ENCODE measurements around the gene STARD10. TPM values are rescaled to one million over a fixed set of nuclear protein-coding genes. Genes with fewer than 3 reads are reported as not detected.
A peak's percentile ranks its signal among the peaks of the same experiment; 100 is the strongest.
"Not testable (repeated sequence)": the region's sequence is repeated elsewhere in the genome, so short reads cannot be mapped to it uniquely, and the experiment has no call there.

The STARD10 gene
- total and polyA plus RNA-seq, 4 donors = 18.1 to 48.7 (median 36.4) TPM

DNA sequence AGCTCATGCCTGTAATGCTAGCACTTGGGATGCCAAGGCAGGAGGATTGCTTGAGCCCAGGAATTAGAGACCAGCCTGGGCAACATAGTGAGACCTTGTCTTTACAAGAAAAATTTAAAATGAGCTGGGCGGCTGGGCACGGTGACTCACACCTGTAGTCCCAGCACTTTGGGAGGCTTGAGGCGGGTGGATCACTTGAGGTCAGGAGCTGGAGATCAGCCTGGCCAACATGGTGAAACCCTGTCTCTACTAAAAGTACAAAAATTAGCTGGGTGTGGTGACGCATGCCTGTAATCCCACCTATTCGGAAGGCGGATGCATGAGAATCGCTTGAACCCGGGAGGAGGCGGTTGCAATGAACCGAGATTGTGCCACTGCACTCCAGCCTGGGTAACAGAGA, 17.8 kb upstream of the STARD10 start:
- DNase-seq (ENCODE audit: low read depth in 4 of 6, low spot score in 6 of 6); H3K4me3 ChIP-seq (ENCODE audit: low read depth, low read length); H3K27me3 ChIP-seq (ENCODE audit: control insufficient read depth, insufficient read depth, low read length); H3K36me3 ChIP-seq (ENCODE audit: control insufficient read depth, insufficient read depth, low read length); H3K27ac ChIP-seq (ENCODE audit: low read depth, low read length); H3K9me3 ChIP-seq (ENCODE audit: control insufficient read depth, insufficient read depth, low read length): not testable (repeated sequence)
- H3K4me1 ChIP-seq (ENCODE audit: control insufficient read depth, insufficient read depth, low read length) = peaks cover 35% of the 10 kb centered on the region
- WGBS (ENCODE audit: insufficient coverage) = 90% methylated on average over 8 of the region's 10 CpGs

DNA sequence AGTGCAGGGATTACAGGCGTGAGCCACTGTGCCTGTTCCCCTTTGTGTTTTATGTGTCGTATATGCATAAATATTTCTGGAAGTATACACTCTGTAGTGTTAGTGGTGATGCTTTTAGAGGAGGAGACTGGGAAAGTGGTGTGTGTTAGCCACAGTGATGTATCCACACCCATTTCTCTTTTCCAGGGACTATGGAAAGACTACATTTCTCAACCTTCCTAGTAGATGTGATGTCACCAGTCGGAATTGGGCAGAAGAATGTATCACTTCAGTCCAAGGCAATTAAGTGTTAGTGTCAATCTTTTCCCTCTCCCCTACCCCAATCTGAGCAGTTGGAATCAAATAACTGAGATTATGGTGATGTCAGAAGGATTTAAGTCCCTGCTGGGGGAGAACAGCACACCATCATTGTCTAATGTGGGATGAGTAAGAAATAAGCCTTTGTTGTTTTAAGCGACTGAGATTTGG, 14.5 kb upstream of the STARD10 start:
- H3K27me3 ChIP-seq (ENCODE audit: control insufficient read depth, insufficient read depth, low read length) = no peaks in the 10 kb centered on the region
- H3K4me3 ChIP-seq (ENCODE audit: low read depth, low read length) = no peak overlapping the region
- H3K36me3 ChIP-seq (ENCODE audit: control insufficient read depth, insufficient read depth, low read length) = no peaks in the 10 kb centered on the region
- H3K9me3 ChIP-seq (ENCODE audit: control insufficient read depth, insufficient read depth, low read length) = no peaks in the 10 kb centered on the region
- DNase-seq (ENCODE audit: low read depth in 4 of 6, low spot score in 6 of 6) = no peak
- 75% methylated on average over 1 of the region's 4 CpGs for WGBS (ENCODE audit: insufficient coverage)
- H3K27ac ChIP-seq (ENCODE audit: low read depth, low read length) = no peak overlapping the region
- peaks cover 10% of the 10 kb centered on the region for H3K4me1 ChIP-seq (ENCODE audit: control insufficient read depth, insufficient read depth, low read length)

GRCh38 chr11:72807792-72808191, 13.9 kb upstream of the STARD10 start:
- Histone ChIP-seq H3K27ac (ENCODE audit: low read depth, low read length) (no peak overlapping the region), H3K9me3 (ENCODE audit: control insufficient read depth, insufficient read depth, low read length) (no peaks in the 10 kb centered on the region), H3K4me1 (ENCODE audit: control insufficient read depth, insufficient read depth, low read length) (peaks cover 4% of the 10 kb centered on the region), H3K36me3 (ENCODE audit: control insufficient read depth, insufficient read depth, low read length) (no peaks in the 10 kb centered on the region), H3K27me3 (ENCODE audit: control insufficient read depth, insufficient read depth, low read length) (no peaks in the 10 kb centered on the region), H3K4me3 (ENCODE audit: low read depth, low read length) (no peak overlapping the region)
- 94% methylated on average over 2 of the region's 2 CpGs for WGBS (ENCODE audit: insufficient coverage)
- DNase-seq (ENCODE audit: low read depth in 4 of 6, low spot score in 6 of 6) = no peak

DNA sequence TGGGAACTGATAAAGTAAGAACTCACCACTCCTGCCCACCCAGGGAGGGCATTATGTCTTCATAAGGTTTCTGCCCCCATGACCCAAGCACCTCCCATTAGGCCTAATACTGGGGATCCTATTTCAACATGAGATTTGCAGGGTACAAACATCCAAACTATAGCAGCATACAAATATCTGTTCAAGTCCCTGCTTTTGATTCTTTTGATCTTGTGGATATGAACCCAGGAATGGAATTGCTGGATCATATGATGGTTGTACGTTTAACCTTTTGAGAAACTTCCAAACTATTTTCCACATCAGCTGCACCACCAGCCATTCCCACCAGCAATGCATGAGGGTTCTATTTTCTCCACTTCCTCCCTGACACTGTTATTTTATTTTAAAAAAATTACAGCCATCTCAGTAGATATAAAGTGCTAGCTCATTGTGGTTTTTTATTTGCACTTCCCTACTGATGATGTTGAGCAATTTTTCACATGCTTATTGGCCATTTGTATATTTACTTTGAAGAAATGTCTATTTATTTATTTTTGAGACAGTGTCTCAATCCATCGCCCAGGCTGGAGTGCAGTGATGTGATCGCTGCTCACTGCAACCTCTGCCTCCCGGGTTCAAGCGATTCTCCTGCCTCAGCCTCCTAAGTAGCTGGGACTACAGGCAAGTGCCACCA, 13.3 kb upstream of the STARD10 start:
- H3K36me3 ChIP-seq (ENCODE audit: control insufficient read depth, insufficient read depth, low read length) = no peaks in the 10 kb centered on the region
- no peaks in the 10 kb centered on the region for H3K27me3 ChIP-seq (ENCODE audit: control insufficient read depth, insufficient read depth, low read length)
- WGBS (ENCODE audit: insufficient coverage) = 100% methylated on average over 1 of the region's 5 CpGs
- H3K4me1 ChIP-seq (ENCODE audit: control insufficient read depth, insufficient read depth, low read length) = no peaks in the 10 kb centered on the region
- H3K9me3 ChIP-seq (ENCODE audit: control insufficient read depth, insufficient read depth, low read length) = no peaks in the 10 kb centered on the region
- H3K27ac ChIP-seq (ENCODE audit: low read depth, low read length) = no peak overlapping the region
- H3K4me3 ChIP-seq (ENCODE audit: low read depth, low read length) = no peak overlapping the region
- no peak for DNase-seq (ENCODE audit: low read depth in 4 of 6, low spot score in 6 of 6)

GRCh38 chr11:72806378-72806777, 12.5 kb upstream of the STARD10 start:
- DNase-seq (ENCODE audit: low read depth in 4 of 6, low spot score in 6 of 6); H3K9me3 ChIP-seq (ENCODE audit: control insufficient read depth, insufficient read depth, low read length); H3K27ac ChIP-seq (ENCODE audit: low read depth, low read length); H3K4me1 ChIP-seq (ENCODE audit: control insufficient read depth, insufficient read depth, low read length); H3K36me3 ChIP-seq (ENCODE audit: control insufficient read depth, insufficient read depth, low read length); H3K4me3 ChIP-seq (ENCODE audit: low read depth, low read length); H3K27me3 ChIP-seq (ENCODE audit: control insufficient read depth, insufficient read depth, low read length): not testable (repeated sequence)
- 100% methylated on average over 1 of the region's 1 CpG for WGBS (ENCODE audit: insufficient coverage)

DNA sequence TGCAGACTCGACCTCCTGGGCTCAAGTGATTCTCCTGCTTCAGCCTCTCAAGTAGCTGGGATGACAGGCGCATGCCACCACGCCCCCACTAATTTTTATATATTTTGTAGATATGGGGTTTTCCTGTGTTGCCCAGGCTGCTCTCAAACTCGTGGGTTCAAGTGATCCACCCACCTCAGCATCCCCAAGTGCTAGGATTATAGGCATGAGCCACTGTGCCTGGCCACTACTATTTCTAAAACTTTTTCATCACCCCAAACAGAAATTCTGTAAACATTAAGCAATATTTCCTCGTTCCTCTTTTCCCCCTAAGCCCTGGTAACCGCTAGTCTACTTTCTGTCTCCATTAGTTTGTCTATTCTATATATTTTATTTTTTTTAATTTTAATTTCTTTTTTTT, 11.4 kb upstream of the STARD10 start:
- H3K27me3 ChIP-seq (ENCODE audit: control insufficient read depth, insufficient read depth, low read length) = no peaks in the 10 kb centered on the region
- WGBS (ENCODE audit: insufficient coverage) = no CpG with 5 or more reads among the region's 6 CpGs
- no peaks in the 10 kb centered on the region for H3K9me3 ChIP-seq (ENCODE audit: control insufficient read depth, insufficient read depth, low read length)
- no peaks in the 10 kb centered on the region for H3K36me3 ChIP-seq (ENCODE audit: control insufficient read depth, insufficient read depth, low read length)
- H3K4me1 ChIP-seq (ENCODE audit: control insufficient read depth, insufficient read depth, low read length) = no peaks in the 10 kb centered on the region
- no peak overlapping the region for H3K4me3 ChIP-seq (ENCODE audit: low read depth, low read length)
- H3K27ac ChIP-seq (ENCODE audit: low read depth, low read length) = no peak overlapping the region
- no peak for DNase-seq (ENCODE audit: low read depth in 4 of 6, low spot score in 6 of 6)

GRCh38 chr11:72802822-72803221, 9.0 kb upstream of the STARD10 start:
- no peak for DNase-seq (ENCODE audit: low read depth in 4 of 6, low spot score in 6 of 6)
- no peak overlapping the region for H3K4me3 ChIP-seq (ENCODE audit: low read depth, low read length)
- H3K27me3 ChIP-seq (ENCODE audit: control insufficient read depth, insufficient read depth, low read length) = no peaks in the 10 kb centered on the region
- H3K36me3 ChIP-seq (ENCODE audit: control insufficient read depth, insufficient read depth, low read length) = no peaks in the 10 kb centered on the region
- WGBS (ENCODE audit: insufficient coverage) = 96% methylated on average over 3 of the region's 6 CpGs
- H3K27ac ChIP-seq (ENCODE audit: low read depth, low read length) = no peak overlapping the region
- no peaks in the 10 kb centered on the region for H3K4me1 ChIP-seq (ENCODE audit: control insufficient read depth, insufficient read depth, low read length)
- H3K9me3 ChIP-seq (ENCODE audit: control insufficient read depth, insufficient read depth, low read length) = no peaks in the 10 kb centered on the region

DNA sequence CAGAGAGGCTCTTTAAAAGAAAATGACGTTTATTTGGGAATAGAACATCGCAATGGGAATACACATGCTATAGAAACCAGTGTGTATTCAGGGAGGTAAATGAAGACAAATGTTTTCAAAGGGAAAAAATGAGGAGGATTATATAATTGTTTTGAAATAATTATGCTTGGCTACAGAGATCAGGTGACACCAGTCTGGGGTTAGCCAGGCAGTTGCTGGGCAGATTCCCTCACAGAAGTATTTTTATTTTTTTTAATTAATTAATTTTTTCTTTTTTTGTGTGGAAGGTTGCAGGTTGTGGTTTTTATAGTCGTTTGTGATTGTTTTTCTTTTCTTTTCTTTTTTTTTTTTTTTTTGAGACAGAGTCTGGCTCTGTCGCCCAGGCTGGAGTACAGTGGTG, 5.6 kb upstream of the STARD10 start:
- peak in 1 of 6 donors; percentile 46 for DNase-seq (ENCODE audit: low read depth in 4 of 6, low spot score in 6 of 6)
- no peak overlapping the region for H3K27ac ChIP-seq (ENCODE audit: low read depth, low read length)
- H3K9me3 ChIP-seq (ENCODE audit: control insufficient read depth, insufficient read depth, low read length) = no peaks in the 10 kb centered on the region
- no peaks in the 10 kb centered on the region for H3K36me3 ChIP-seq (ENCODE audit: control insufficient read depth, insufficient read depth, low read length)
- WGBS (ENCODE audit: insufficient coverage) = 83% methylated on average over 1 of the region's 4 CpGs
- H3K27me3 ChIP-seq (ENCODE audit: control insufficient read depth, insufficient read depth, low read length) = no peaks in the 10 kb centered on the region
- H3K4me1 ChIP-seq (ENCODE audit: control insufficient read depth, insufficient read depth, low read length) = peaks cover 1% of the 10 kb centered on the region
- no peak overlapping the region for H3K4me3 ChIP-seq (ENCODE audit: low read depth, low read length)

DNA sequence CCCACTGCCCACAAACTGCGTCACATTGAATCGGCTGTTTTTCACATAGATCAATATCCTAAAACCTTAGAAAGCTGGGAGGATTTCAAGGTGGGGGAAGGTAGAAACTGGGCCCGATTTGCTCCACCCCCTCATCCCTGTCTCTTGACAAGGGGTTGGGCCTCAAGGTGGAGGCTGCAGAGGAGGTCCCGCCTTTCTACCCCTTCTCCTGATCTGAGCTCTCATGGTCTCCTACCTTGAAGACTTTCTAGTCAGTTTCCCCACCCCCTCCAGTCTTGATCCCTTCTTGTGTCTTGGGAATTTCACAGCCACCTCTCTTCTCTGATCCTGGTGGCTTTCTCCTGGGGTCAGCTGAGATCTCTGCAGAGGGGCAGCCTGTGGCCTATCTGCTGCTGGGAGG, 4.5 kb upstream of the STARD10 start:
- Histone ChIP-seq H3K4me1 (ENCODE audit: control insufficient read depth, insufficient read depth, low read length) (peaks cover 7% of the 10 kb centered on the region), H3K36me3 (ENCODE audit: control insufficient read depth, insufficient read depth, low read length) (no peaks in the 10 kb centered on the region), H3K27ac (ENCODE audit: low read depth, low read length) (no peak overlapping the region), H3K27me3 (ENCODE audit: control insufficient read depth, insufficient read depth, low read length) (no peaks in the 10 kb centered on the region), H3K9me3 (ENCODE audit: control insufficient read depth, insufficient read depth, low read length) (no peaks in the 10 kb centered on the region), H3K4me3 (ENCODE audit: low read depth, low read length) (no peak overlapping the region)
- WGBS (ENCODE audit: insufficient coverage) = 100% methylated on average over 1 of the region's 4 CpGs
- DNase-seq (ENCODE audit: low read depth in 4 of 6, low spot score in 6 of 6) = no peak

DNA sequence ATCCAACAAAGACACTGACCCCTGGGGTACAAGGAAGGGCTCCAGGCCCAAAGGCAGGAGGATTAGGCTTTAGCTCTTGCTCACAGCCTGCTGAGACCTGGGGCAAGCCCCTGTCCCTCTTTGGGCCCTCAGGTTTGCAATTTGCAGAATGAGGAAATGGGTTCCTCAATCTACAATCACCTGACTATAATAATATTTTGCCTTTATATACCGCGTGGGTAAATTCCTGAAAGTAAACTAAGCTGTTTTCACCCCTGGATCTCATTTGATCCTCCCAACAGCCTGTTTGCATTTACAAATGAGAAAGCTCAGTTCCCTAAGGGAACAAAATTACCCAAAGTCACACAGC, 797 bp downstream of the STARD10 start:
- Histone ChIP-seq H3K9me3 (ENCODE audit: control insufficient read depth, insufficient read depth, low read length) (no peaks in the 10 kb centered on the region), H3K27me3 (ENCODE audit: control insufficient read depth, insufficient read depth, low read length) (no peaks in the 10 kb centered on the region), H3K4me3 (ENCODE audit: low read depth, low read length) (peak overlapping the region; percentile 87), H3K4me1 (ENCODE audit: control insufficient read depth, insufficient read depth, low read length) (peaks cover 35% of the 10 kb centered on the region), H3K27ac (ENCODE audit: low read depth, low read length) (peak overlapping the region; percentile 99), H3K36me3 (ENCODE audit: control insufficient read depth, insufficient read depth, low read length) (peaks cover 7% of the 10 kb centered on the region)
- no peak for DNase-seq (ENCODE audit: low read depth in 4 of 6, low spot score in 6 of 6)
- WGBS (ENCODE audit: insufficient coverage) = no CpG with 5 or more reads among the region's 2 CpGs

Measured in spinal cord (tissue), 10 donors.